NAMALWA (cell line): ENCODE results near the gene KCNH8.

Experiments used
- DNase-seq: peaks from one replicate; pipeline ENCODE4 v3.0.0-alpha.2; 2015; ENCODE audit warnings: low spot score

KCNH8 gene

GRCh38 chr3:19250959-19251610, 102.8 kb downstream of the KCNH8 start:
- DNase-seq: no peak

- DNase-seq: no peak
These were observed 105.9 kb downstream of the KCNH8 start for GRCh38 chr3:19254189-19254588.

- no peak for DNase-seq
These were observed 106.6 kb downstream of the KCNH8 start for GRCh38 chr3:19254784-19255338.

- no peak for DNase-seq
These were observed 108.0 kb downstream of the KCNH8 start for GRCh38 chr3:19256313-19256712.

- DNase-seq: no peak
These were observed 115.3 kb downstream of the KCNH8 start for GRCh38 chr3:19263606-19264005.

- DNase-seq: no peak
These were observed 116.1 kb downstream of the KCNH8 start for GRCh38 chr3:19264424-19264823.

- DNase-seq: no peak
These were observed 118.7 kb downstream of the KCNH8 start for GRCh38 chr3:19267040-19267439.

GRCh38 chr3:19270481-19270880, 122.2 kb downstream of the KCNH8 start:
- no peak for DNase-seq

- no peak for DNase-seq
These were observed 124.0 kb downstream of the KCNH8 start for GRCh38 chr3:19272296-19272695.

- DNase-seq: no peak
These were observed 124.8 kb downstream of the KCNH8 start for GRCh38 chr3:19273091-19273490.

GRCh38 chr3:19274576-19274975, 126.3 kb downstream of the KCNH8 start:
- DNase-seq: no peak

GRCh38 chr3:19284974-19285373, 136.7 kb downstream of the KCNH8 start:
- no peak for DNase-seq

- no peak for DNase-seq
These were observed 145.0 kb downstream of the KCNH8 start for GRCh38 chr3:19293295-19293694.

- no peak for DNase-seq
These were observed 146.9 kb downstream of the KCNH8 start for GRCh38 chr3:19295208-19295607.

GRCh38 chr3:19331931-19332330, 183.6 kb downstream of the KCNH8 start:
- no peak for DNase-seq

GRCh38 chr3:19334120-19334519, 185.8 kb downstream of the KCNH8 start:
- no peak for DNase-seq

- DNase-seq: no peak
These were observed 190.5 kb downstream of the KCNH8 start for GRCh38 chr3:19338769-19339168.

- no peak for DNase-seq
These were observed 194.1 kb downstream of the KCNH8 start for GRCh38 chr3:19342389-19342788.

GRCh38 chr3:19346759-19347158, 198.4 kb downstream of the KCNH8 start:
- DNase-seq: no peak

GRCh38 chr3:19347671-19348070, 199.4 kb downstream of the KCNH8 start:
- DNase-seq: peak; percentile 36

- no peak for DNase-seq
These were observed 200.2 kb downstream of the KCNH8 start for GRCh38 chr3:19348500-19348899.

- DNase-seq: peak; percentile 68
These were observed 200.7 kb downstream of the KCNH8 start for GRCh38 chr3:19348941-19349564.

- DNase-seq: no peak
These were observed 209.6 kb downstream of the KCNH8 start for GRCh38 chr3:19357947-19358346.

GRCh38 chr3:19363071-19363470, 214.8 kb downstream of the KCNH8 start:
- no peak for DNase-seq
